ENCODE measurements around the gene GPS1.

GPS1 gene

GRCh38 chr17:82053556-82054263 is 2.0 kb downstream of the GPS1 start:
- TF ChIP-seq EGR1 (IDR thresholded peaks at IDR 0.05), result no peak
- TF ChIP-seq CEBPB (IDR thresholded peaks at IDR 0.05), result no peak
- no peak for TF ChIP-seq REST (IDR thresholded peaks at IDR 0.05; ENCODE audit: low read depth)
- no peak for TF ChIP-seq ZBTB7A (IDR thresholded peaks at IDR 0.05; ENCODE audit: low read depth)
- TF ChIP-seq FOXM1 (IDR thresholded peaks at IDR 0.05; ENCODE audit: borderline replicate concordance, low read depth), result no peak
- no peak for TF ChIP-seq CREB1 (IDR thresholded peaks at IDR 0.05; ENCODE audit: low read depth)
- no peak for TF ChIP-seq TEAD4 (IDR thresholded peaks at IDR 0.05)
- no peak for TF ChIP-seq TAF1 (IDR thresholded peaks at IDR 0.05; ENCODE audit: low read depth)
- TF ChIP-seq USF1 (IDR thresholded peaks at IDR 0.05), result no peak
- TF ChIP-seq MAX (IDR thresholded peaks at IDR 0.05), result no peak
- no peak for TF ChIP-seq YY1 (IDR thresholded peaks at IDR 0.05; ENCODE audit: low read depth)
- TF ChIP-seq NFIC (IDR thresholded peaks at IDR 0.05), result no peak
- no peak for TF ChIP-seq EP300 (IDR thresholded peaks at IDR 0.05; ENCODE audit: borderline replicate concordance)
- no peak for TF ChIP-seq TCF12 (IDR thresholded peaks at IDR 0.05; ENCODE audit: low read depth)
- TF ChIP-seq RAD21 (IDR thresholded peaks at IDR 0.05; ENCODE audit: low read depth), result no peak

GRCh38 chr17:82054351-82055022 is 2.8 kb downstream of the GPS1 start:
- TF ChIP-seq FOXM1 (IDR thresholded peaks at IDR 0.05; ENCODE audit: borderline replicate concordance, low read depth) (no peak), TAF1 (IDR thresholded peaks at IDR 0.05; ENCODE audit: low read depth) (no peak), EP300 (IDR thresholded peaks at IDR 0.05; ENCODE audit: borderline replicate concordance) (no peak)

GRCh38 chr17:82055023-82055964 is 3.6 kb downstream of the GPS1 start:
- no peak for TF ChIP-seq TAF1 (IDR thresholded peaks at IDR 0.05; ENCODE audit: low read depth)
- no peak for TF ChIP-seq YY1 (IDR thresholded peaks at IDR 0.05; ENCODE audit: low read depth)
- TF ChIP-seq FOXM1 (IDR thresholded peaks at IDR 0.05; ENCODE audit: borderline replicate concordance, low read depth), result no peak
- TF ChIP-seq TCF12 (IDR thresholded peaks at IDR 0.05; ENCODE audit: low read depth), result no peak
- TF ChIP-seq TEAD4 (IDR thresholded peaks at IDR 0.05), result no peak
- TF ChIP-seq MAX (IDR thresholded peaks at IDR 0.05), result no peak
- TF ChIP-seq ZBTB7A (IDR thresholded peaks at IDR 0.05; ENCODE audit: low read depth), result no peak
- no peak for TF ChIP-seq REST (IDR thresholded peaks at IDR 0.05; ENCODE audit: low read depth)

GRCh38 chr17:82055965-82056728 is 4.4 kb downstream of the GPS1 start:
- no peak for TF ChIP-seq TCF12 (IDR thresholded peaks at IDR 0.05; ENCODE audit: low read depth)

GRCh38 chr17:82056729-82057621 is 5.3 kb downstream of the GPS1 start:
- TF ChIP-seq TCF12 (IDR thresholded peaks at IDR 0.05; ENCODE audit: low read depth), result no peak
- TF ChIP-seq CEBPB (IDR thresholded peaks at IDR 0.05), result no peak
- no peak for TF ChIP-seq CREB1 (IDR thresholded peaks at IDR 0.05; ENCODE audit: low read depth)
- TF ChIP-seq EGR1 (IDR thresholded peaks at IDR 0.05), result no peak
- TF ChIP-seq NFIC (IDR thresholded peaks at IDR 0.05), result no peak
- TF ChIP-seq ZBTB7A (IDR thresholded peaks at IDR 0.05; ENCODE audit: low read depth), result no peak
- TF ChIP-seq TEAD4 (IDR thresholded peaks at IDR 0.05), result no peak
- no peak for TF ChIP-seq REST (IDR thresholded peaks at IDR 0.05; ENCODE audit: low read depth)
- no peak for TF ChIP-seq EP300 (IDR thresholded peaks at IDR 0.05; ENCODE audit: borderline replicate concordance)
- TF ChIP-seq TAF1 (IDR thresholded peaks at IDR 0.05; ENCODE audit: low read depth), result no peak
- TF ChIP-seq FOXM1 (IDR thresholded peaks at IDR 0.05; ENCODE audit: borderline replicate concordance, low read depth), result no peak
- TF ChIP-seq RAD21 (IDR thresholded peaks at IDR 0.05; ENCODE audit: low read depth), result no peak
- TF ChIP-seq YY1 (IDR thresholded peaks at IDR 0.05; ENCODE audit: low read depth), result no peak
- TF ChIP-seq USF1 (IDR thresholded peaks at IDR 0.05), result no peak
- no peak for TF ChIP-seq MAX (IDR thresholded peaks at IDR 0.05)

Data from Ishikawa (cell line).